ENCODE results near the gene FAXC. TPM values are rescaled to one million over a fixed set of nuclear protein-coding genes. Genes with fewer than 3 reads are reported as not detected.

The FAXC gene
- total and polyA plus RNA-seq, 2 of the 8 experiments (the other 6 are each of a cell fraction or from before 2014, with no cell fraction given), result 23.2 to 29.8 TPM

DNA sequence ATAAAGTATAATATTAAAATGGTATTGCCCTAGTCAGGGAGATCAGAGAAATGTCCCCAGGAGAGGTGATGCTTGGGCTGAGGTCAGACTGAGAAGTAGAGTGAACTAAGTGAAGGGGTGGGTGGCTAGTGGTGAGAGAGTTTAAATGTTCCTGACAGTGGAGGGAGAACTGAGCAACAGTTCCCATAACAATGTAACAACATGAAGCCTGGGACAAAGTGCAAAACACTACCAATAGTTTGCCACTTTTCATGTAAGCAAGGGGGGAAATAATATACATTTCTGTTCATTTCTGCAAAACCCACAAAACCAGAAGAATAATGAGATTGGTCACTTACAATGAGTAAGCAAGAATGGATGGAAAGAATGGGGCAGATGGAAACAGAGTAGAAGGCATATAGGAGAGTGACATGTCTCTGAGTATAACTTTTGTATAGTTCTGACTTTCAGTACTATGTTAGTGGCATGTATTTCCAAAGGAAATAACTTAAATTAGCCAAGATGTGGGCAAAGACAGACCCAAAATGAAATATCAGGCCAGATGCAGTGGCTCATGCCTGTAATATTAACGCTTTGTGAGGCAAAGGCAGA, 13.3 kb upstream of the FAXC start (continued):
- no peak for TF ChIP-seq HDAC6 (IDR thresholded peaks at IDR 0.05; ENCODE audit: low read depth, low read length)
- TF ChIP-seq, protein P1, sequence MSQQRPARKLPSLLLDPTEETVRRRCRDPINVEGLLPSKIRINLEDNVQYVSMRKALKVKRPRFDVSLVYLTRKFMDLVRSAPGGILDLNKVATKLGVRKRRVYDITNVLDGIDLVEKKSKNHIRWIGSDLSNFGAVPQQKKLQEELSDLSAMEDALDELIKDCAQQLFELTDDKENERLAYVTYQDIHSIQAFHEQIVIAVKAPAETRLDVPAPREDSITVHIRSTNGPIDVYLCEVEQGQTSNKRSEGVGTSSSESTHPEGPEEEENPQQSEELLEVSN (IDR thresholded peaks at IDR 0.05), result no peak
- TF ChIP-seq TCF12 (IDR thresholded peaks at IDR 0.05; ENCODE audit: low read depth, low read length), result no peak
- no peak for TF ChIP-seq POU5F1 (IDR thresholded peaks at IDR 0.05; ENCODE audit: low read depth, low read length)
